ENCODE data around the gene CASZ1. TPM values are rescaled to one million over a fixed set of nuclear protein-coding genes. Genes with fewer than 3 reads are reported as not detected.

CASZ1 gene
- total RNA-seq, 1 donor from 2014 or later, result 3.4 TPM

- Mint-ChIP-seq H3K27me3 (ENCODE audit: insufficient read depth, low read depth) (peaks cover 9% of the 10 kb centered on the region), H3K36me3 (peaks cover 1% of the 10 kb centered on the region), H3K4me3 (no peak overlapping the region), H3K4me1 (peaks cover 42% of the 10 kb centered on the region), H3K27ac (no peak overlapping the region), H3K9me3 (no peaks in the 10 kb centered on the region)
- DNase-seq (ENCODE audit: low spot score), result no peak
- Histone ChIP-seq H3K27ac (no peak overlapping the region), H3K79me2 (ENCODE audit: low read depth) (peaks cover 39% of the 10 kb centered on the region), H2AFZ (replicated peaks) (no peak overlapping the region), H3K4me1 (peaks cover 52% of the 10 kb centered on the region), H3K9me3 (ENCODE audit: low read depth) (no peaks in the 10 kb centered on the region), H4K20me1 (ENCODE audit: low read depth) (peaks cover 13% of the 10 kb centered on the region), H3K4me2 (no peak overlapping the region), H3F3A (ENCODE audit: low read depth) (peaks cover 26% of the 10 kb centered on the region), H3K36me3 (no peaks in the 10 kb centered on the region), H3K9ac (no peak overlapping the region), H3K27me3 (no peaks in the 10 kb centered on the region), H3K4me3 (no peak overlapping the region)
- TF ChIP-seq EZH2 (IDR thresholded peaks at IDR 0.05), result no peak
- no peak for TF ChIP-seq EZH2phosphoT487 (IDR thresholded peaks at IDR 0.05)
- TF ChIP-seq, protein P1, sequence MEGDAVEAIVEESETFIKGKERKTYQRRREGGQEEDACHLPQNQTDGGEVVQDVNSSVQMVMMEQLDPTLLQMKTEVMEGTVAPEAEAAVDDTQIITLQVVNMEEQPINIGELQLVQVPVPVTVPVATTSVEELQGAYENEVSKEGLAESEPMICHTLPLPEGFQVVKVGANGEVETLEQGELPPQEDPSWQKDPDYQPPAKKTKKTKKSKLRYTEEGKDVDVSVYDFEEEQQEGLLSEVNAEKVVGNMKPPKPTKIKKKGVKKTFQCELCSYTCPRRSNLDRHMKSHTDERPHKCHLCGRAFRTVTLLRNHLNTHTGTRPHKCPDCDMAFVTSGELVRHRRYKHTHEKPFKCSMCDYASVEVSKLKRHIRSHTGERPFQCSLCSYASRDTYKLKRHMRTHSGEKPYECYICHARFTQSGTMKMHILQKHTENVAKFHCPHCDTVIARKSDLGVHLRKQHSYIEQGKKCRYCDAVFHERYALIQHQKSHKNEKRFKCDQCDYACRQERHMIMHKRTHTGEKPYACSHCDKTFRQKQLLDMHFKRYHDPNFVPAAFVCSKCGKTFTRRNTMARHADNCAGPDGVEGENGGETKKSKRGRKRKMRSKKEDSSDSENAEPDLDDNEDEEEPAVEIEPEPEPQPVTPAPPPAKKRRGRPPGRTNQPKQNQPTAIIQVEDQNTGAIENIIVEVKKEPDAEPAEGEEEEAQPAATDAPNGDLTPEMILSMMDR (IDR thresholded peaks at IDR 0.05), result no peak
Measured at GRCh38 chr1:10781137-10781536, 15.3 kb downstream of the CASZ1 start.

DNA sequence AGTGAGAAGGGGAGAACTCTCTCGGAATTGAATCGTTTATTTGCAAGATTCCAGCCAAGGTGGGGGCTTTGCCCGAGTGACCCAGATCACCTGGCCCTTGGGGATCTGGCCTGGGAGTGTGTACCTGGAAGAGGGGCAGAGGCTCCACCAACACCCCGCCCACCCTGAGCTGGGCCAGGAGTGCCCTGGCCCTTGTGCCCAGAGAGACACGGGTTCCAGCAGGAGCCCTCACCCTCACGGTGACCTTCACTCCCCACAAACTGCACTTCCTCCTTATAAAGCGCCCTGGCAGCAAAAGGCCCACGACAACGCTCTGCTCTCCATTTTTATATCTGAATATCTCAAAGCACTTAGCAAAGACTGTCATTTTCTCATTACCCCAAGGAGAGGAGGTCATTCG, 16.6 kb downstream of the CASZ1 start:
- H3K27me3 ChIP-seq, result no peaks in the 10 kb centered on the region
- peaks cover 26% of the 10 kb centered on the region for H3F3A ChIP-seq (ENCODE audit: low read depth)
- no peak overlapping the region for H3K4me3 ChIP-seq
- peaks cover 52% of the 10 kb centered on the region for H3K4me1 ChIP-seq
- TF ChIP-seq EZH2phosphoT487 (IDR thresholded peaks at IDR 0.05) (no peak), EZH2 (IDR thresholded peaks at IDR 0.05) (no peak)
- TF ChIP-seq, protein P1 (IDR thresholded peaks at IDR 0.05), result no peak
- no peak overlapping the region for H3K4me2 ChIP-seq
- no peak overlapping the region for H3K9ac ChIP-seq
- no peak overlapping the region for H3K27ac Mint-ChIP-seq
- H4K20me1 ChIP-seq (ENCODE audit: low read depth), result peaks cover 13% of the 10 kb centered on the region
- peaks cover 32% of the 10 kb centered on the region for H3K79me2 ChIP-seq (ENCODE audit: low read depth)
- H3K36me3 Mint-ChIP-seq, result peaks cover 2% of the 10 kb centered on the region
- no peak overlapping the region for H3K27ac ChIP-seq
- H3K9me3 ChIP-seq (ENCODE audit: low read depth), result no peaks in the 10 kb centered on the region
- no peaks in the 10 kb centered on the region for H3K36me3 ChIP-seq
- DNase-seq (ENCODE audit: low spot score), result no peak
- H3K4me1 Mint-ChIP-seq, result peaks cover 37% of the 10 kb centered on the region
- no peaks in the 10 kb centered on the region for H3K9me3 Mint-ChIP-seq
- no peak overlapping the region for H3K4me3 Mint-ChIP-seq
- no peak overlapping the region for H2AFZ ChIP-seq (replicated peaks)
- H3K27me3 Mint-ChIP-seq (ENCODE audit: insufficient read depth, low read depth), result peaks cover 4% of the 10 kb centered on the region

DNA sequence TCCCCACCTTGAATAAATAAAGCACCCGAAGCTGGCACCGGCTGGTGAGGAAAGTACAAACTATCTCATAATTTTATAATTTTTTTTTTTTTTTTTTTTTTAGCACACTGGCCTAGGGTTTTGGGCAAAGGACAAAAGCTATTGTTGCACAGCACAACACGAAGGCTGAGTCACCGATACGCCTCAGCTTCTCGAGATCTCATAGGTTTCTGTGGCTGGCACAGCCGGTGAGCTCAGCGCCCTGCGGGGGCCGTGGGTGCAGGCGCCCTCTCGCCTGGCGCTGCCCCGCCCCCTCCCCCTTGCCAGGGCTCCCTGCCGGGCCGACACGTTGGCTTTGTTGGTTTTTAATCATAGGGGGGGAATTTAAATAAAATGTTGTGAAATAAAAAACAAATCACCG, 17.2 kb downstream of the CASZ1 start:
- Histone ChIP-seq H3K4me1 (peaks cover 52% of the 10 kb centered on the region), H3K27me3 (no peaks in the 10 kb centered on the region), H3F3A (ENCODE audit: low read depth) (peaks cover 26% of the 10 kb centered on the region), H3K27ac (no peak overlapping the region), H3K4me3 (no peak overlapping the region), H3K9me3 (ENCODE audit: low read depth) (no peaks in the 10 kb centered on the region), H4K20me1 (ENCODE audit: low read depth) (peaks cover 13% of the 10 kb centered on the region), H3K4me2 (no peak overlapping the region), H3K9ac (no peak overlapping the region), H3K79me2 (ENCODE audit: low read depth) (peaks cover 32% of the 10 kb centered on the region), H3K36me3 (no peaks in the 10 kb centered on the region), H2AFZ (replicated peaks) (no peak overlapping the region)
- Mint-ChIP-seq H3K4me3 (no peak overlapping the region), H3K9me3 (no peaks in the 10 kb centered on the region), H3K36me3 (peaks cover 2% of the 10 kb centered on the region), H3K27me3 (ENCODE audit: insufficient read depth, low read depth) (peaks cover 2% of the 10 kb centered on the region), H3K4me1 (peaks cover 37% of the 10 kb centered on the region), H3K27ac (no peak overlapping the region)
- TF ChIP-seq EZH2phosphoT487 (IDR thresholded peaks at IDR 0.05) (no peak), EZH2 (IDR thresholded peaks at IDR 0.05) (no peak)
- TF ChIP-seq, protein P1 (IDR thresholded peaks at IDR 0.05), result no peak
- DNase-seq (ENCODE audit: low spot score), result no peak

Data from neural progenitor cell (in vitro differentiated cells).